Fibroblast of pulmonary artery (primary cell): Measurements from ENCODE around the gene PDXDC1.
"Not testable (repeated sequence)": the region's sequence is repeated elsewhere in the genome, so short reads cannot be mapped to it uniquely, and the experiment has no call there.

ENCODE experiments used
- DNase-seq: peaks from one replicate; pipeline ENCODE4 v3.0.0-alpha.2; 2010; ENCODE audit warnings: low read depth
- H3K4me3 ChIP-seq: replicated peaks from 2 replicates; pipeline ENCODE4 v1.5.1; 2011; ENCODE audit warnings: low read depth, mild to moderate bottlenecking, control low read depth, low read length, moderate library complexity
- TF ChIP-seq, protein P1 (sequence below): IDR thresholded peaks from 2 replicates; pipeline ENCODE4 v1.5.1; 2011; ENCODE audit warnings: mild to moderate bottlenecking, control low read depth, low read length, inconsistent platforms; ENCODE audit errors: missing control alignments

Gene PDXDC1

DNA sequence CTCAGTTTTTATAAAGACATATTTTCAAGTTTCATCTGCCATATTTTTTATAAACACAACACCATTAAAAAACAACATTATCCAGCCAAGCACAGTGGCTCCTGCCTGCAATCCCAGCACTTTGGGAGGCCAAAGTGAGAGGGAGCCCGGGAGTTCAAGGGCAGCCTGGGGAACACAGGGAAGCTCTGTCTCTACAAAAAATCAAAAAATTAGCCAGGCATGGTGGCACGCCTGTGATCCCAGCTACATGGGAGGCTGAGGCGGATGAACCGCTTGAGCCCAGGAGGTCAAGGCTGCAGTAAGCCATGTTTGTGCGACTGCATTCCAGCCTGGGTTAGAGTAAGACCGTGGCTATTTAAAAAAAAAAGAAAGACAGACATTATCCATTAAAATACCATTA lies 98.3 kb downstream of the PDXDC1 start:
- DNase-seq: no peak
- TF ChIP-seq, protein P1, sequence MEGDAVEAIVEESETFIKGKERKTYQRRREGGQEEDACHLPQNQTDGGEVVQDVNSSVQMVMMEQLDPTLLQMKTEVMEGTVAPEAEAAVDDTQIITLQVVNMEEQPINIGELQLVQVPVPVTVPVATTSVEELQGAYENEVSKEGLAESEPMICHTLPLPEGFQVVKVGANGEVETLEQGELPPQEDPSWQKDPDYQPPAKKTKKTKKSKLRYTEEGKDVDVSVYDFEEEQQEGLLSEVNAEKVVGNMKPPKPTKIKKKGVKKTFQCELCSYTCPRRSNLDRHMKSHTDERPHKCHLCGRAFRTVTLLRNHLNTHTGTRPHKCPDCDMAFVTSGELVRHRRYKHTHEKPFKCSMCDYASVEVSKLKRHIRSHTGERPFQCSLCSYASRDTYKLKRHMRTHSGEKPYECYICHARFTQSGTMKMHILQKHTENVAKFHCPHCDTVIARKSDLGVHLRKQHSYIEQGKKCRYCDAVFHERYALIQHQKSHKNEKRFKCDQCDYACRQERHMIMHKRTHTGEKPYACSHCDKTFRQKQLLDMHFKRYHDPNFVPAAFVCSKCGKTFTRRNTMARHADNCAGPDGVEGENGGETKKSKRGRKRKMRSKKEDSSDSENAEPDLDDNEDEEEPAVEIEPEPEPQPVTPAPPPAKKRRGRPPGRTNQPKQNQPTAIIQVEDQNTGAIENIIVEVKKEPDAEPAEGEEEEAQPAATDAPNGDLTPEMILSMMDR: no peak
- no peak overlapping the region for H3K4me3 ChIP-seq

DNA sequence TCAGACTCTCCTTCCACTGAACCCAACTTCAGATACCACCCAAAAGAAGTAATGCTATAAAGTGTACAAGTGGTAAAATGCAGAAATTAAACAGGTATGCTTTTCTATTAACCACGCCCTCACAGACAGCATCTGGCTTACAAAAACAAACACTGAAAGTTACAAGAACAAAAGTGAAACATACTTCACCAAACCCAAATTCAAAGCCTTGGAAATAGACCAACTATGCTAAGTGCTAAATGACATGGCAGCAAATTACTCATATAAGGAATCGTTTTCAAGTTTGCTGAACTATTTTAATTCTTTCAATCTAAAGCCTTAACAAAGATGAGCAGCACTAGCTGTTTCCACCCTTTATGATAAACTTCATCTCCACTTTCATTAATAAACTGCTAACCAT lies 101.3 kb downstream of the PDXDC1 start:
- not testable (repeated sequence) for H3K4me3 ChIP-seq, DNase-seq

DNA sequence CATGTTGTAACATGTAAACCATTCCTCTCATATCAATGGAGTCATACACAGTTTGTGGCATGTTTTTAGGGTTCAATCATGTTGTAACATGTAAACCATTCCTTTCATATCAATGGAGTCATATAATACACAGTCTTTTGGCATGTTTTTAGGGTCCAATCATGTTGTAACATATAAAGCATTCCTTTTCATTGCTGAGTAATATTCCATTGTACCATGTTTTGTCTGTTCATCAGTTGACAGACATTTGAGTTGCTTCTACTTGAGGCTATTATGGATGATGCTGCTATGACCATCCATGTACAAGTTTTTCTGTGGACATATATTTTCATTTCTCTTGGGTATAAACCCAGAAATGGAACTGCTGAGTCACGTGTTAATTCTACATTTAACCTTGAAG lies 106.1 kb downstream of the PDXDC1 start:
- H3K4me3 ChIP-seq, DNase-seq: not testable (repeated sequence)

DNA sequence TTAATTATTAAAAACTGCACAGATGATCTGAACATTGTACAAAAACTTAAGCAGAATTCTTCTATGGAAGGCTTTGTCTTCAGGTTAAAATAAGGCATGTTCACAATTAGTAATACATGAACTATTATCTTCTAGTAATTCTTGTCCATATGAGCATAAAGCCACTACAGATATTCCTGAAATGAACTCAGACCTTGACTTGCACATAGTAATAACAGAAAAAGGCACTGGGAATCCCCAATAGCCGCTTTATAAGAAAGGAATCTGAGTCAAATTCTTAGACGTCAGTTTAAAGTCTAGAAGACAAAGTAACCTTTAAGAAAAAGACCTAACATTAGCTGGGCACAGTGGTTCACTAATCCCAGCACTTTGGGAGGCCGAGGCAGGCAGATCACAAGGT lies 108.0 kb downstream of the PDXDC1 start:
- not testable (repeated sequence) for H3K4me3 ChIP-seq, DNase-seq

DNA sequence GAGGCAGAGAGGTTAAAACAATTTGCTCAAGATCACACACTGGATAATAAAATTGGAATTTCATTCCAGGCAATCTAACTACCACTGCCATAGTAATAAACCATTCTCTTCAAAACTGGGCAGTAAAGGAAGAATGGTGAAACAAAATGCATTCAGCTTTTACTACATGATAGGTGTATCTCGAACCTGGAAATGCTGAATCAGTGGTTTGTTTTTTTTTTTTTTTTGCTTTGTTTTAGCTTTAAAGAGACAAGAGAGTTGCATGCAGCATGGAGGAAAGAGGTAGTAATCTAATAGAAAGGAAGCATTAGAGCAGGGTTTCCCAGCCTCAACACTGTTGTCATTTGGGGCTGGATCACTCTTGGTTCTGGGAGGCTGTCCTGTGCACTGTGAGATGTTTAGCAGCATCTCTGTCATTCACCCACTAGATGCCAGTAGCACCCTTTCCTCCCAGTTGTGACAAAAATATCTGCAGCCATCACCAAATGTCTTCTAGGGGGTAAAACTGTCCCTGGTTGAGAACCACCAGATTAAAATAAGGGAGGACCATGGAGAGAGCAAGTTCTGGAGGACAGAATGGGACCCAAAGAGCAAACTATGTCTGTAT lies 115.9 kb downstream of the PDXDC1 start:
- not testable (repeated sequence) for DNase-seq, H3K4me3 ChIP-seq

DNA sequence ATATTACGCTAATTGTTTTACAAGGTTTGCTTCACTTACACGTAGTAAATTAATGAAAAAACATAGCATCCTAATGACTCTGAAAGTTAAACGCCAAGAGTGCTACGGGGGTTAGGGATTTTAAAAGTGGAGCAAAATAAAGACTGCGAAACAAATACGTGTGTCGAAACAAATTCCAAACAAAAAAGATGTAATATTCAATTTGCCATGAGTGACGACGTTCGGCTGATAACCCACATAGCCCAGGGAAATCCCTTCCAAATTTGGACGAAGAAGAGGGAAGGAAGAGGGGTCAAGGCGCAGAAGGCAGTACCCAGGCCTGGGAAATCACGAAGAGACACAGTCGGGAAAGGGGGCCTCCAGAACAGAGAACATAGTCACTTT lies 118.7 kb downstream of the PDXDC1 start:
- H3K4me3 ChIP-seq: peak overlapping the region; percentile 63
- not testable (repeated sequence) for DNase-seq

DNA sequence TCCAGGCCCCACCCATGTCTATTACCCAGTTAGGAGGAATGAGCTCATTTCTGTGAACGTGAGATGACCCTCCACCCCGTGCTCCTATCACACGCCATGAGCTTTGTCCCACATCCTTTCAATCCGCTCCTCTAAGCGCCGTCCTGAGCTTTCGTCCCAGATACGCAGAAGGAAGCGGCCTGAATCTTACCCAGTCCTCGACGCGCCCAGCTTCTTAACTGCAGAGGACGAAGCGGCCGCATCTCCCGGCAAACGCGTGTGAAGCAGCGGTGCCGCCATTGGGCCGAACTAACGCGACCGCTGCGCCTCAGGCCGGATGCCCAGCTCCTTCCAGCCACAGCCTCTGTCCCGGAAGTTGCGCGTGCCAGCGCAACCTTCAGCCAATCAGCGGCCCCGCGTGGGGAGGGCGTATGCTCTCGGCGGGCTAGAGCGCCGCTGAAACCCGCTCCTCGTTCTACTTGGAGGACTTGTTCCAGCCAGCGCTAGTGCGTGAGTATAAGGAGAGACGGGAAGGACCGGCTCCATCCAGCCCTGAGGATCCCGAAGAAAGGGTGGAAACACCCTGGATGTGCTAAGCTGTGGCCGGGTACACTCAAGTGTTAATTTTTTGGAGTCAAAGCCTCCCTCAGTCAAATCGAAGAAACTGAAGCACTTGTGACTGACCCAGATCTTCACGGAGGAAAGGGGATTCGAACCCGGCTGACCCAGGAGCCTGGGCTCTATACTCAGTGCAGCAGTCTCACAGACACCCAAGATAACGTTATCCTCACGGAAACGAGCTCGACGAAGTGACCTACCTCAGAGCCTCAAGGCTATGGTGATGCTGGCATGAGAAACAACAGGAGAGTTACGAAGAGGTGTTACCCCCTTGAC lies 119.4 kb downstream of the PDXDC1 start, which contains the start of gene RRN3:
TSS of gene RRN3 (minus strand) at position 318 of the 873 bp plus-strand sequence. CDS start at position 279, 39 bp downstream.
- peak; percentile 94 for DNase-seq
- H3K4me3 ChIP-seq: peak within 1 kb of the TSS; percentile 63

DNA sequence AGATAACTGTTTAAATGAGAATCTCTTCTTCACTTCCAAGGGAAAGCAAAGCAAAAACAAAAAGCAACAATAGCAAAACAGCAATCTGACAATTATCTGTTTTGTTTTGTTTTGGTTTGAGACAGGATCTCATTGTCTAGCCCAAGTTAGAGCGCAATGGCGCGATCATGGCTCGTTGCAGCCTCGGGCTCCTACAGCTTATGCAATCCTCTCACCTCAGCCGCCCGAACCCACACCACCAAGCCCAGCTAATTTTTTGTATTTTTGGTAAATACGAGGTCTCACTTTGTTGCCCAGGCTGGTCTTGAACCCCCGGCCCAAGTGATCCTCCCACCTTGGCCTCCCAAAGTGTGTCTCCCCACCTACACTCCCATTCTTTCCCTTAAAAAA lies 121.8 kb downstream of the PDXDC1 start:
- not testable (repeated sequence) for H3K4me3 ChIP-seq, DNase-seq

DNA sequence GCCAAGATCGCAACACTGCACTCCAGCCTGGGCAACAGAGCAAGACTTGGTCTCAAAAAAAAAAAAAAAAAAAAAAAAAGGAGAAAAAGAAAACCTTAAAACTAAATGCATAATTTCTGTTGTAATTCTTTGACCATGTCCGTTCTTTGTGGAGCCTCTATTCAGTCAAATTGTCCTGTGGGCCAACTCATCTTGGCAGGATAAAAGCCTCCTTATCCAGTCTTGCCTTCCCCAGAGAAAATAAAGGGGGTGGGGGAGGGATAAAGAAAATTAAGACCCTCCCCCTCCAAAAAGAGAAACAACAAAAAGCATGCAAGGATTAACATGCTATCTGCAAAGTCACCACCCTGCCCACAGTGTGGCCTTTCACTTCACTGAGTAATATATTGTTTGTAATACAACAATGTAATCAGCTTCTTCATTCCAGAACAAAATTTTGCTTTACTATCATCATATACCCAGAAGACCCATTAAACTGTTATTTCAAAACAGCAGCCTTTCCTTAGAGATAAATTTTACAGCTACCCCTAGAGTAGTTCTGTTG lies 124.6 kb downstream of the PDXDC1 start:
- not testable (repeated sequence) for DNase-seq

DNA sequence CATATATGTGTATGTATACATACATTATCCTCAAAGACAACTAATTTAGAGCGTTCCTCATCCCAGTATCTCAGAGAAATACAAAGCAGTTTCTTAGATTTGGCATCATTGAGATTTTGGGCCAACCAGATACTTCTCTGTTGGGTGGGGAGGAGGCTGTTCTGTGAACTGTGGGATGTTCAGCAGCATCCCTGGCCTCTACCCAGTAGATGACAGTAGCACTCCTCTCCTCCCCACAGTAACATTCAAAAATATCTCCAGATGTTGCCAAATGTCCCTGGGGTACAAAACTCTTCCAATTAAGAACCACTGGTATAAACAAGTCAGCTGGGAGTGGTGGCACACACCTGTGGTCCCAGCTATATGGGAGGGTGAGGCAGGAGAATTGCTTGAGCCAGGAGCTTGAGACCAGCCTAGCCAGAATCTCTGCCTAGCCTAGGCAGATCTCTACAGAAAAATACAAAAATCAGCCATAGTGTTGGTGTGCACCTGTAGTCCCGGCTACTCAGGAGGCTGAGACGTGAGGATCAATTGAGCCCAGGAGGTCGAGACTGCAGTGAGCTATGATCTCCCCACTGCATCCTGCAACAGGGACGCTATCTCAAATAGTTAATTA lies 125.7 kb downstream of the PDXDC1 start:
- not testable (repeated sequence) for DNase-seq, H3K4me3 ChIP-seq

More for the DNA sequence above, 124.6 kb downstream of the PDXDC1 start:
- H3K4me3 ChIP-seq: not testable (repeated sequence)

DNA sequence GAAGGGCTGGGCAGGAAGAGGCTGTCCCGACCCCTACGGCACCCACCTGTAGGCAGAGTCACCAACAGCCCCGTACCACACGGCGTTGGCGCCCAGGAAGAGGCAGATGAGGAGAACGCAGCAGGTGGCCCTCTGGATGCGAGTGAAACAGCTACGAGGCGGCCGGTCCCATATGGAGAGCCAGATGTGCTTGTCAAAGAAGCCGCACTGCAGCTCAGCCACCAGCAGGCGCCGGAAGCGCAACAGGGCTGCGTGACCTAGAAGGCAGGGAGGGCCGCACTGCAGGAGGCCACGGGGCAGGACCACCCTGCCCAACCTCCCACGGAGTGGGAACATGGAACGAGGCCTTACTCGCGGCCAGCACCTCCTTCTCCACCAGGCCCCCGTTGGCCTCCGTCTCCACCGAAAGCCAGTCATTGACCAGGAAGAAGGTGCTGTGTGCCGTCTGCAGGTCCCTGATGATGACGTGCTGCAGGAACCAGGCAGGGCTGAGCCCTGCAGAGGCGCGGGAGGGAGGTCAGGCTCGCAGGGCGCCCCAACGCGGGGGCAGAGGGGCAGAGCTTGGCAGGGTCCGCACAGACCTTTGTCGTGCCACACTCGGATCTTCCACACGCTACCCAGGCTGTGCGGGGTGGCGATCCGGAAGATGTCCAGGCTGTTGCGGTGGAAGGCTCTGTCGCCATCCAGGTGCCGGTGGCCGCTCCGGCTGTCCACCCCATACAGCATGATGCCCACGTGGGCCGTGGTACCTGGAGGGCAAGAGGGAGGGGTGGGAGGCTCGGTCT lies 153.0 kb downstream of the PDXDC1 start:
- not testable (repeated sequence) for H3K4me3 ChIP-seq, DNase-seq

DNA sequence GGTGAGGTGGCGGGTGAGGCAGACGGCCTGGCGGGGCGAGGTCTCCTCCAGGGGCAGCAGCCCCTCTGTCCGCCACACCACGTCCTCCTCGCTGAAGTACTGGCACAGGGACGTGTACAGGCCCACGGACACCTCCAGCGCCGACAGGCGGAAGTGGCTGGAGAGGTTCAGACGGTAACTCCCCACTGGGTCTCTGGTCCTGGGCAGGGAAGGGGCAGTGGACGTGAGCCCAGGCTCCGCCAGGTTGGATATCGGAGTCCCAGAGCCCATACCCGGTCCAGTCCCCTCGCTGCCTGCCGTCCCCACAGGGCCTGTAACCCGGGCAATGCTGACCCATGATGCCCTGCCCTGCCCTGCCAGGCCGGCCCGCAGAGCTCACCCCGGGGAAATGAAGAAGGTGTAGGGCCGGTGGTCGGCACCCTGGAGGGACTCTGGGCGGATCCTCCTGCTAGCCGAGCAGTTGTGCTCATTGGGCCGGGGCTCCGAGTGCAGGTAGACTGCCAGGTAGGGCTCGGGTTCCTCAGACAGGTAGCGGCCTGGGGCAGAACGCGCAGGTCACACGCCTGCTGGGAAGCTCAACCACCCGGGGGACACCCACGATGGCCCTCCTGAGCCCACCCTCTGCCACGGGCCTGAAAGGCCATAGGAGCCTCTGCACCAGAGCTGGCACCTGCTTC lies 155.6 kb downstream of the PDXDC1 start:
- not testable (repeated sequence) for DNase-seq, H3K4me3 ChIP-seq

DNA sequence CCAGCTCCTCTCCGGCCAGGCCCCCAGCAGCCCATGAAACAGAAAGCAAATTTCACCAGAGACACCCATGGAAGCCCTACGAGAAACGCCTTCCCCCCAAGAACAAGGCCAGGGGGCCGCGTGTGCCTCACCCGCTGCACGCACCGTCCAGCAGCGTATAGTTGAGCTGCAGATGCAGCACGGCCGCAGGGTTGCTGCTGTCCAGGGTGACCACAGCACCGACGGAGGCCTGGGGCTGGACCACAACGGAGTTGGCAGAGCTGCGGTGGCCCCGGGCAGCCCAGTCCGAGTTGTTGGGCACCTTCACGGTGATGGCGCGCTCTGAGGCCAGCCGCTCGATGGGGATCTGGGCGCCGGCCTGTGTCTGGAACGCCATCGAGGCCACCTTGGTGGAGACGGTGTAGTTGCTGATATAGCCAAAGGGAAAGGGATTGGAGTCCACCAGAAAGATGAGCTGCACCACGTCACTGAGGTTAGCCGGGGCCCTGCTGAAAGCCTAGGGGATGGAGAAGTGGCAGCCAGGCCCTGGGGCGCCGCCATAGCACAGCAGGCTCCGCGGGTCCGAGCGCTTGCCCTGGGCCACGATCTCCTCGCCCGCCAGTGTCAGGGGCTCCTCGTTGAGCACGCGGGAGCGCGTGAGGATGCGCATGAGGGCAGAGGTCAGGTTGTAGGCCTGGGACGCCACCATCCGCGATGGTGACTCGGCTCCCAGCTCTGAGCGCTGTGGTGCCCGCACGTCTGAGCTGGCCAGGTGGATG lies 156.3 kb downstream of the PDXDC1 start:
- H3K4me3 ChIP-seq, DNase-seq: not testable (repeated sequence)

DNA sequence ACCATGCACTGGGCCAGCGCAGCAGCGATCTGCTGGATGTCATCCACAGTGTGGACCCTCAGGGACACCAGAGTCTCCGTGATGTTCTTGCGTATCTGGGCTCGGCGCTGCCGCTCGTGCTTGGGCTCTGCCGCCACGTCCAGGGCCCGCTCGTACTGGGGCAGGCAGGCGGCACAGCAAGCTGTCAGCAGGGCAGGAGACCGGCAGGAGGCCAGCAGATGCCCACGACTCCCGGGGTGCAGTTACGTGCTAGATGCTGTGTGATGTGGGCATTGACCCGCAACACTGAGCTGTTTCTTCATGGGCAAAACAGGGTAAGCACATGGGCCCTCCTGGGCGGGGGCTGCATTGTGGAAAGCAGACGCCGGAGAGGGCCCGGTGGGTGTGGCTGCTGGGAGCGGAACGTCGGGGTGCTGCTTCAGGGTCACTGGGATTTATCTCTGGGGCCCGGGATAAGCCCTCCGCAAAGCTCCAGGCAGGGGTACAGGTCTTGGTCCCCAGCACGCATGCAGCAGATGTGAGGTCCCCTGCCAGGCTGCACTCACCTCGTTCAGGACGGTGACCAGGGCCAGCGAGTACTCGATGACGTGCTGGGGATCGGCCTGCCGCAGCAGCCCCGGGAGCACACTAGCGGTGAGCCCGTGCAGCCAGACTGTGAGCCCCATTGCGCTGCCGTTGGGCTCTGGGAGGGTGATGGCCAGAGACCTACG lies 158.0 kb downstream of the PDXDC1 start:
- not testable (repeated sequence) for H3K4me3 ChIP-seq, DNase-seq

DNA sequence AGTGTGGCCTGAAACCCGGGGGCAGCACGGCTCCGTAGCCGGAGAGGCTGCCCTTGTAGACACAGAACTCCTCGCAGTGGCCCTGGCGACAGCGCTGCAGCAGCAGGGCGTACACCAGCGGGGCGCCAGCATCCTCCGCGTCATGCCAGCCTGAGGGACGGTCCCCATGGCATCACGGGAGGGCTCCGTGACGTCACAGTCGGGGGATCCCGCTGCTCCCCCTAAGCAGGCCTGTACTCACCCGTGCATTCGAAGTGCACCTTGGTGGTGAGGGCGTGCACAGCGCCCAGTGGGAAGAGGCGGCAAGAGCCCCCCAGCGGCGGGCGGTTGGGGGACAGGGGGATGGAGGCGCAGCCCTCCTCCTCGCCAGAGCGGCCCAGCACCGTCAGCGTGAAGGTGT lies 158.7 kb downstream of the PDXDC1 start:
- not testable (repeated sequence) for DNase-seq, H3K4me3 ChIP-seq
